ENCODE results near the gene TEX35.

Gene TEX35

DNA sequence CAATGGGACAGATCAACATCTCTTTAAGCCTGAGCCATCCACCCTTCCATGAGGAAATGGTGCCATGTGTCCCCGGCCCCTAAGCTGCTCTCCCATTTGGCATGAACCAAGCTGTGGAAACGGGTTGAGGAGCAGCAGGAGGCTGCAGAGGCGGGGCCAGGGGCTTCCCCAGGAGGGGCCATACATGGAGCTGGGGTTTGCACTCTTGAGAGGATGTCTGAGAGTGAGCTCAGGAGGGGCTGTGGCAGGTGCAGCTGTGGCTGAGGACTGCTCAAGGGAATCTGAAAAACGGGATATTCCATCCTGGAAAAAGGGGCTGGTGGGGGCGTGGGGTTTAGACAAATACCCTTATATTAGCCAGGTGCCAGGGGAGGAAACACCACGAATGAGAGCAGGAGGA is 9.1 kb upstream of the TEX35 start:
- TF ChIP-seq Cebpa-rat (IDR thresholded peaks at IDR 0.05) = no peak
- H3K9me3 ChIP-seq (replicated peaks in 1 of 11) = no peaks in the 10 kb centered on the region
- H3K9ac ChIP-seq = no peak overlapping the region
- no peaks in the 10 kb centered on the region for H3K27me3 ChIP-seq
- H3K4me2 ChIP-seq = no peak overlapping the region
- H4K20me1 ChIP-seq = no peaks in the 10 kb centered on the region
- H3K4me1 ChIP-seq = peaks cover 0 to 21% (median 14%) of the 10 kb centered on the region in 10 experiments; a peak in 11 of 20 replicates
- no peaks in the 10 kb centered on the region for H3K36me3 ChIP-seq
- H3K27ac ChIP-seq = no peak overlapping the region
- no peak overlapping the region for H3K4me3 ChIP-seq

DNA sequence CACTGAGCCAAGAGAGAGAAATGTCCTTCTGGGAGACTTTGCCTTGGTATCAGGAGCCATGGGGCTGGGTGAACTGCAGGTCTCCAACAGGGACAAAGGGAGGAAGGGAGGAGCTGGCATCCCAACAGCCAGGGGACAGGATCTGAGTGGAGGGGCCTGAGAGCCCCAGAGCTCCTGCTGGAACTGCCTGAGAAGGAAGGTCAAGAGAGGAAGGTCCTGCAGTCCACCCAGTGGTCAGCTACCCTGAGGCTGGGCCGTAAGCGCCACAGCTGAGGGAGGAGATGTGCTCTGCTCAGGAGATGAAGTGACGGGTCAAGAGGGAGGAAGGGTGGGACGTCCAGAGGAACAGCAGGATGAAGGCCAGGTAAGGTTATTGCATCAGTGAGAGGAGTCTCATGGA is 8.6 kb upstream of the TEX35 start:
- H3K9ac ChIP-seq = no peak overlapping the region
- H3K27me3 ChIP-seq = no peaks in the 10 kb centered on the region
- H3K4me2 ChIP-seq = no peak overlapping the region
- H4K20me1 ChIP-seq = no peaks in the 10 kb centered on the region
- H3K36me3 ChIP-seq = no peaks in the 10 kb centered on the region
- no peak overlapping the region for H3K4me3 ChIP-seq
- TF ChIP-seq Cebpa-rat (IDR thresholded peaks at IDR 0.05) = no peak
- no peaks in the 10 kb centered on the region for H3K9me3 ChIP-seq (replicated peaks in 1 of 11)
- H3K27ac ChIP-seq = no peak overlapping the region
- H3K4me1 ChIP-seq = peaks cover 0 to 17% (median 11%) of the 10 kb centered on the region in 10 experiments; a peak in 10 of 20 replicates

DNA sequence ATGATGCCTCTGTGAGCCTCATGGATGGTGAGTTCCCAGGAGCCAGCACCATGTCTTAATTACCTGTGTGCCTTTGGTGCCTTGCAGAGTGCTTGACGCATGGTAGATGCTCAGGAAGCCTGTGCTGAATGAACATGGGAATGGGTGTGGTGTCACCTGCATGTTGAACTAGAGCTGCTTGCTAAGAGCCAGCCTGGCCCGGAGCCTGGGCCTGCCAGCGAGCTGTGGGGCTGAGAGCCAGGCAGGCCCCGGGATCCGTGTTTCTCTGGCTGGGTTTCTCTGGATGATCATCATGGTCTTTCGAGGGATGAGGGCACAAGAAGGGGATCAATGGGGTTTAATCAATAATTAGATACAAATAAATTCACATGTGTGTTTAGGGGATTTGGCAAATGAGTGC is 6.7 kb upstream of the TEX35 start:
- Histone ChIP-seq H4K20me1 (no peaks in the 10 kb centered on the region), H3K4me3 (no peak overlapping the region), H3K36me3 (no peaks in the 10 kb centered on the region), H3K9me3 (replicated peaks in 1 of 11) (no peaks in the 10 kb centered on the region), H3K9ac (no peak overlapping the region), H3K4me1 (peaks cover 0 to 16% (median 11%) of the 10 kb centered on the region in 10 experiments; a peak in 10 of 20 replicates), H3K4me2 (peak overlapping the region in 6 of 11 experiments; percentile 3 to 53 (median 34); a peak in 11 of 22 replicates), H3K27ac (no peak overlapping the region), H3K27me3 (no peaks in the 10 kb centered on the region)
- TF ChIP-seq Cebpa-rat (IDR thresholded peaks at IDR 0.05) = no peak

DNA sequence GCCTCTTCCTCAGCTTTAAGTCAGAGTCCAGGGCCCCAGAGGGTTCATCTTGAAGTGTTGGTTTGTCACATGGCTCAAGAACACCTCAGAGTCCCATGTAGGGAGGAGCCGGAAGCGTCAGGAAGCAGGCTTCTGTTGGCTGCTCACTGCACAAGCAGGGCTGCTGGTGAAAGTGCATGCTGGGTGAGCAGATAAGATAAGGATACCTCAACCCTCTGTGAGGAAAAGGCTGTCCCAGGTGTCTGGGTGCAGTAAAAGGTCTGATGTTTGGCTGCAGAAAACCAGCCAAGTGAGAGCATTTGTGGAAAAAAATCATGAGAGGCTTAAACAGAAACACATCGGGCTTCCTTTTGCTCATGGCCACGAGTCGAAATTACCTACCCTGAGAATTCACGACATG is 6.2 kb upstream of the TEX35 start:
- no peak overlapping the region for H3K9ac ChIP-seq
- no peaks in the 10 kb centered on the region for H3K9me3 ChIP-seq (replicated peaks in 1 of 11)
- no peak overlapping the region for H3K4me3 ChIP-seq
- peak overlapping the region in 6 of 11 experiments; percentile 3 to 53 (median 30); a peak in 12 of 22 replicates for H3K4me2 ChIP-seq
- no peaks in the 10 kb centered on the region for H4K20me1 ChIP-seq
- no peaks in the 10 kb centered on the region for H3K27me3 ChIP-seq
- no peak for TF ChIP-seq Cebpa-rat (IDR thresholded peaks at IDR 0.05)
- H3K27ac ChIP-seq = no peak overlapping the region
- peaks cover 0 to 16% (median 11%) of the 10 kb centered on the region in 10 experiments; a peak in 10 of 20 replicates for H3K4me1 ChIP-seq
- no peaks in the 10 kb centered on the region for H3K36me3 ChIP-seq

DNA sequence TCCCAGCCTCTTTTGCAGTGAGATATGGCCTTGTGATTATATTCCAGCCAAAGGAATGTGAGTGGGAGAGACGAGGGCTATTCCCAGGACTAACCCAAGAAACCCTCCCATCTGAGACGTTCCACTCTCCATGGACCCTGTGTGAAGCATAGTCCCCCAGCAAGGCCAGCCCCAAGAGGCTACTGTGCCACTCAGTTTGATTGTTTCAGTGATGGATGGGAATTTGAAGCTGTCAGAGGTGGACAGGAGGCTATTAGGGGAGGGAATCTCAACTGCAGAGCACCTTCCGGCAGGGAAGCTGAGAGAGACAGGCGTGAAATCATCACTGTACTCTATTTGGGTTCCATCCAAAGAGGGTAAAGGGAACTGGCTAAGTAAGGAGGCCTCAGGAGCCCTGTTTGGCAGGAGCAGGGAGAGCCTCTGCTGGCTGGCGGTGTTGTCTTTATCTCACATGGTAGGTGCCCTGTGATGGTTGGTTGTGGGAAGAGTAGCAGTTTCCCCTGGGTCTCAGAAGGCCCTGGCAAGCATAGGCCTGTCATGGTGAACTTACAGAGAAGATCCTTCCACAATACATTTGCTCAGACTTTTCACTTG is 3.4 kb upstream of the TEX35 start:
- Histone ChIP-seq H3K4me3 (no peak overlapping the region), H3K9me3 (replicated peaks in 1 of 11) (no peaks in the 10 kb centered on the region), H3K27me3 (no peaks in the 10 kb centered on the region), H3K4me2 (no peak overlapping the region), H3K9ac (no peak overlapping the region), H3K4me1 (peaks cover 0 to 16% (median 11%) of the 10 kb centered on the region in 10 experiments; a peak in 10 of 20 replicates), H4K20me1 (no peaks in the 10 kb centered on the region), H3K27ac (no peak overlapping the region), H3K36me3 (no peaks in the 10 kb centered on the region)
- TF ChIP-seq Cebpa-rat (IDR thresholded peaks at IDR 0.05) = no peak

DNA sequence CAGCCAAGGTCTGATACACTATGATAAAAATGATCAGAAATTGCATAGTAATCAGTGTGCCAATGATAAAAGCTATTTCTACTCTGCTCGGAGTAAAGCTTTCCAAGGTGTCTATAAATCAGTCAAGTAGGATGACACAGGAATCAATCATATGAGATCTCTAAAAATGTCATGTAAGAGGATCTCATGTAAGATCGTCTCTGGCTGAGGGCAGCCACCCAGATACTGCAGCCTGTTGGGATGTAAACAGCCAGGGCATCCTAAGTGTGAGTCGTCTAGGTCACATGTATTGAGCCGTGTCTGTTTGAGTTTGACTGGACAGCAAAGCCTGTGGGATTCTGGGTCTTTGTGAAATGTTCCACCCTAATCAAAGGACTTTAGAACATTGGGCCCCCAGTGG is 2.8 kb upstream of the TEX35 start:
- TF ChIP-seq Cebpa-rat (IDR thresholded peaks at IDR 0.05) = no peak
- Histone ChIP-seq H4K20me1 (no peaks in the 10 kb centered on the region), H3K4me1 (peaks cover 0 to 16% (median 11%) of the 10 kb centered on the region in 10 experiments; a peak in 10 of 20 replicates), H3K9ac (no peak overlapping the region), H3K4me2 (no peak overlapping the region), H3K9me3 (replicated peaks in 1 of 11) (no peaks in the 10 kb centered on the region), H3K27ac (no peak overlapping the region), H3K27me3 (no peaks in the 10 kb centered on the region), H3K4me3 (no peak overlapping the region), H3K36me3 (no peaks in the 10 kb centered on the region)

DNA sequence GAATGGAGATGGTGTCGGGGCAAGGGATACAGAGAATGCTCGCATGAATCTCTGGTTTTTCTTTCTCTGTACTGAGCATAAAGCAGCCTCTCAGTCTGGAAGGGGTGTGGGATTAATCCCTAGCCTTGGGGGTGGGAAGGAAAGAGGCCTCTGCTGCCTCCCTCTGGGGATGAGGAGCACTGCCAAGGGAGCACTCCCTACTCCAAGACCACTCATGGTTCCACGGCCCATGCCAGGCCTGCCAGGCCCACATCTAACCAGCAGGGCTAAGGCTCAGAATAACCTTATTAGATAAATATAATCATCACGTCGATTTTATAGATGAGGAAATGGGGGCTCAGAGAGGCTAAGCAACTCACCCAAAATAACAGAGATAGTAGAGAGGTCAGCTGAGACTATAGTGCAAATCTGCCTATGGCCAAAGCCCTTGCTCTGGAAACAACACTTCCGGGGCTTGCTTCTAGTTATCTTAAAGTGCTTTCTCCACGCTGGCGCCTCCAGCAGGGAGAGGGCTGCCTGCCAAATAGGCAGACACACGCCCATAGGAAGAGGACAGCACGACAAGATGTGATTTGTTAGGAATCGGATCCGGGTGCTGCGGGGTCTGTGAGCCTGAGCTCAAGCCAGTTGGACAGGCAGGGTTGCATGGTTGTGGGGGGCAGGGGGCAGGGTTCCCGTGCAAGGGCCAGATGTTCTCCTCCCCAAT is 522 bp downstream of the TEX35 start:
- Histone ChIP-seq H3K36me3 (no peaks in the 10 kb centered on the region), H3K4me2 (no peak overlapping the region), H3K4me3 (no peak overlapping the region), H3K9me3 (replicated peaks in 1 of 11) (no peaks in the 10 kb centered on the region), H3K4me1 (peaks cover 0 to 6% (median 0%) of the 10 kb centered on the region in 10 experiments; a peak in 2 of 20 replicates), H3K27ac (no peak overlapping the region), H4K20me1 (no peaks in the 10 kb centered on the region), H3K27me3 (no peaks in the 10 kb centered on the region), H3K9ac (no peak overlapping the region)
- TF ChIP-seq Cebpa-rat (IDR thresholded peaks at IDR 0.05) = no peak

DNA sequence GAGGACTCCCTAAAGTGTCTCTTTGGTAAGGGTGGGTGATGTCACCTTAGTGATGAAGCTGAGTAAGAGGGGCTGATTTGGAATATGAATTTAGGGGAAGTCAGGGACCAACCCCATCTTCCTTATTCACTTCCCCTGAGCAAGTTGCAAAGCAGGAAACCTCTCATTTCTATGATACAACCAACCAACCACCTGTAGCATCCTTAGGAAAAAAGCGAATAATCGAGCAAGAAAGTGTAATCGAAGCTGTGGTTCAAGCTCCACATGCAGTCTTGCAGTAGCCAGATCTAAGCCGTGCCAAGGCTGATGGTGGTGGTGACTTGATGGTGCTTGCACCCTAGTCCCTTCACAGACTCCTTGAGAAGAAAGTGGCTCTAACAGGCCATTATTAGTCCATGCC is 3.2 kb downstream of the TEX35 start:
- H3K4me2 ChIP-seq = no peak overlapping the region
- no peaks in the 10 kb centered on the region for H3K36me3 ChIP-seq
- no peaks in the 10 kb centered on the region for H4K20me1 ChIP-seq
- H3K27ac ChIP-seq = no peak overlapping the region
- H3K4me1 ChIP-seq = peaks cover 0 to 6% (median 0%) of the 10 kb centered on the region in 10 experiments; a peak in 2 of 20 replicates
- no peak overlapping the region for H3K4me3 ChIP-seq
- no peak overlapping the region for H3K9ac ChIP-seq
- TF ChIP-seq Cebpa-rat (IDR thresholded peaks at IDR 0.05) = no peak
- no peaks in the 10 kb centered on the region for H3K9me3 ChIP-seq (replicated peaks in 1 of 11)
- H3K27me3 ChIP-seq = no peaks in the 10 kb centered on the region

DNA sequence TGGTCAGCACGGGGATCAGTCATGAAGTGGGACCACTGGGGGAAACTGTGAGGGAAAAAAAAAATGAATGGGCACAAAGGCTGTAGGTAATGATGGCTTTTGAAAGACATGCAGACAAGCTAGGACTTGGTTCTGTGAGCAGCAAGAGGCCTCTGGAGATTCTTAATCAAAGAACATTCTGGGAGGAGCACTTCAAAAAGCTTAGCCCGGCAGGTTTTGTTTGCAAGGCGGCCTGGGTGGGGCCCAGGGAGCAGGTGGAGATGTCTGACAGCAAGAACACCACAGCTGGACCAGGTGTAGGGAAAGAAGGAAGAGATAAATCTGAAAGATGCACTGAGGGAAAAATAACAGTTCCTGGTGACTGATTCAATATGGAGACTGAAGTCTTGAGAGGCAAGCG is 6.0 kb downstream of the TEX35 start:
- Histone ChIP-seq H4K20me1 (no peaks in the 10 kb centered on the region), H3K4me3 (no peak overlapping the region), H3K9ac (no peak overlapping the region), H3K4me1 (peaks cover 0 to 6% (median 0%) of the 10 kb centered on the region in 10 experiments; a peak in 2 of 20 replicates), H3K9me3 (replicated peaks in 1 of 11) (no peaks in the 10 kb centered on the region), H3K27ac (no peak overlapping the region), H3K27me3 (no peaks in the 10 kb centered on the region), H3K36me3 (no peaks in the 10 kb centered on the region), H3K4me2 (no peak overlapping the region)
- TF ChIP-seq Cebpa-rat (IDR thresholded peaks at IDR 0.05) = no peak

DNA sequence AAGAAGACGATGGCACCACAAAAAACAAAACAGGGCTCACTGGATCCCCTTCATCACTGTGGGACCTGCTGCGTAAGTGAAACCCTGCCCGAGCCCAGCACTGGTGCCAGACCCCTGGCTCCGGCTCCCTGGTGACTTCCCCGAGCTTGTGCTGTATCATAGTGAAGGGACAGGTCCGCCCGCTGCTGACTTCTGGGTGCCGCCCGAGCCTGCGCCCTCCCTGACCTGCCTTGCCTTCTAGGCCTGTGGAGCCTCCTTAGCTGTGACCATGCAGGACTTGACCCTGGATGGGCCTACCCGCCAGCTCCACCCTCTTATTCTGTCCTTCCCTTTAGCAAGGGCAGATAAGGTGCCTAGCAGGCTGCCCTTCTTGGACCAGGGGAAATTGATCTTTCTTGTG is 7.9 kb downstream of the TEX35 start:
- Histone ChIP-seq H3K36me3 (no peaks in the 10 kb centered on the region), H3K27me3 (no peaks in the 10 kb centered on the region), H3K9ac (no peak overlapping the region), H3K9me3 (replicated peaks in 1 of 11) (0 out of 22 replicates have a peak, but pooled peaks cover 0 to 5% (median 0%) of the 10 kb centered on the region in 11 experiments), H3K4me1 (no peaks in the 10 kb centered on the region), H3K4me2 (no peak overlapping the region), H3K27ac (no peak overlapping the region), H4K20me1 (no peaks in the 10 kb centered on the region), H3K4me3 (no peak overlapping the region)
- TF ChIP-seq Cebpa-rat (IDR thresholded peaks at IDR 0.05) = no peak
